ENCODE data around the gene SNX10.

SNX10 gene

GRCh38 chr7:26291251-26291650 lies 411 bp upstream of the SNX10 start:
- Histone ChIP-seq H2AFZ (ENCODE audit: insufficient read depth, low read length, poor library complexity) (peak overlapping the region; percentile 89), H2AK5ac (ENCODE audit: low read length) (no peak overlapping the region), H4K12ac (ENCODE audit: low read depth, low read length) (no peak overlapping the region), H3K4me2 (ENCODE audit: low read length) (peak overlapping the region; percentile 88), H3K36me3 (ENCODE audit: control insufficient read depth in 1 of 2, insufficient read depth in 2 of 2, low read length in 2 of 2) (no peaks in the 10 kb centered on the region), H3K4me1 (ENCODE audit: control insufficient read depth in 1 of 2, insufficient read depth in 2 of 2, low read length in 2 of 2) (peaks cover 0 to 6% of the 10 kb centered on the region in 2 experiments), H3K9ac (ENCODE audit: low read length) (no peak overlapping the region), H3K9me3 (ENCODE audit: insufficient read depth, low read depth, low read length) (no peaks in the 10 kb centered on the region), H3K14ac (ENCODE audit: low read length) (no peak overlapping the region), H3K27ac (ENCODE audit: low read depth, low read length) (no peak overlapping the region), H3K4me3 (ENCODE audit: low read depth, low read length) (peak overlapping the region; percentile 70), H2BK5ac (ENCODE audit: low read depth, low read length, poor library complexity) (no peak overlapping the region), H4K8ac (ENCODE audit: low read depth, low read length) (peak overlapping the region; percentile 7), H3K27me3 (ENCODE audit: insufficient read depth, low read length) (no peaks in the 10 kb centered on the region), H3K18ac (ENCODE audit: low read length) (no peak overlapping the region), H2BK120ac (ENCODE audit: insufficient read depth, low read length, poor library complexity) (no peak overlapping the region), H3K23ac (ENCODE audit: low read length) (no peak overlapping the region), H2BK12ac (ENCODE audit: low read length) (no peak overlapping the region), H3K79me1 (ENCODE audit: low read length) (peaks cover 4% of the 10 kb centered on the region), H3K4ac (ENCODE audit: low read depth, low read length) (no peak overlapping the region), H4K91ac (ENCODE audit: low read depth, low read length) (no peak overlapping the region), H3K79me2 (ENCODE audit: control insufficient read depth, insufficient read depth, low read length, poor library complexity) (peaks cover 3% of the 10 kb centered on the region)
- WGBS (ENCODE audit: extremely low coverage, insufficient coverage, insufficient read length) = no CpG with 5 or more reads among the region's 4 CpGs
- no peak for DNase-seq

GRCh38 chr7:26292768-26293560 lies 1.3 kb downstream of the SNX10 start:
- WGBS (ENCODE audit: extremely low coverage, insufficient coverage, insufficient read length) = no CpG with 5 or more reads among the region's 11 CpGs

GRCh38 chr7:26293569-26294308 lies 2.1 kb downstream of the SNX10 start:
- H2AFZ ChIP-seq (ENCODE audit: insufficient read depth, low read length, poor library complexity) = no peak overlapping the region
- no peak overlapping the region for H3K18ac ChIP-seq (ENCODE audit: low read length)
- no peak overlapping the region for H3K4me3 ChIP-seq (ENCODE audit: low read depth, low read length)
- no peak overlapping the region for H3K14ac ChIP-seq (ENCODE audit: low read length)
- no peak overlapping the region for H4K12ac ChIP-seq (ENCODE audit: low read depth, low read length)
- H4K8ac ChIP-seq (ENCODE audit: low read depth, low read length) = no peak overlapping the region
- H3K9ac ChIP-seq (ENCODE audit: low read length) = no peak overlapping the region
- H2BK120ac ChIP-seq (ENCODE audit: insufficient read depth, low read length, poor library complexity) = no peak overlapping the region
- no peak overlapping the region for H3K4ac ChIP-seq (ENCODE audit: low read depth, low read length)
- no peaks in the 10 kb centered on the region for H3K9me3 ChIP-seq (ENCODE audit: insufficient read depth, low read depth, low read length)
- H3K36me3 ChIP-seq (ENCODE audit: control insufficient read depth in 1 of 2, insufficient read depth in 2 of 2, low read length in 2 of 2) = no peaks in the 10 kb centered on the region
- no peaks in the 10 kb centered on the region for H3K27me3 ChIP-seq (ENCODE audit: insufficient read depth, low read length)
- no peak overlapping the region for H3K23ac ChIP-seq (ENCODE audit: low read length)
- H3K27ac ChIP-seq (ENCODE audit: low read depth, low read length) = no peak overlapping the region
- peak in 1 of 2 donors; percentile 39 for DNase-seq
- peaks cover 0 to 6% of the 10 kb centered on the region in 2 experiments for H3K4me1 ChIP-seq (ENCODE audit: control insufficient read depth in 1 of 2, insufficient read depth in 2 of 2, low read length in 2 of 2)
- H3K79me1 ChIP-seq (ENCODE audit: low read length) = peaks cover 4% of the 10 kb centered on the region
- no CpG with 5 or more reads among the region's 6 CpGs for WGBS (ENCODE audit: extremely low coverage, insufficient coverage, insufficient read length)
- no peak overlapping the region for H2BK12ac ChIP-seq (ENCODE audit: low read length)
- peaks cover 3% of the 10 kb centered on the region for H3K79me2 ChIP-seq (ENCODE audit: control insufficient read depth, insufficient read depth, low read length, poor library complexity)
- H2BK5ac ChIP-seq (ENCODE audit: low read depth, low read length, poor library complexity) = no peak overlapping the region
- H4K91ac ChIP-seq (ENCODE audit: low read depth, low read length) = no peak overlapping the region
- no peak overlapping the region for H2AK5ac ChIP-seq (ENCODE audit: low read length)
- H3K4me2 ChIP-seq (ENCODE audit: low read length) = no peak overlapping the region

More at GRCh38 chr7:26292768-26293560, 1.3 kb downstream of the SNX10 start:
- Histone ChIP-seq H2BK12ac (ENCODE audit: low read length) (no peak overlapping the region), H3K14ac (ENCODE audit: low read length) (no peak overlapping the region), H3K79me1 (ENCODE audit: low read length) (peaks cover 4% of the 10 kb centered on the region), H4K12ac (ENCODE audit: low read depth, low read length) (no peak overlapping the region), H3K4me3 (ENCODE audit: low read depth, low read length) (no peak overlapping the region), H3K79me2 (ENCODE audit: control insufficient read depth, insufficient read depth, low read length, poor library complexity) (peaks cover 3% of the 10 kb centered on the region), H2AFZ (ENCODE audit: insufficient read depth, low read length, poor library complexity) (peak overlapping the region; percentile 6), H3K9ac (ENCODE audit: low read length) (no peak overlapping the region), H3K27me3 (ENCODE audit: insufficient read depth, low read length) (no peaks in the 10 kb centered on the region), H3K9me3 (ENCODE audit: insufficient read depth, low read depth, low read length) (no peaks in the 10 kb centered on the region), H3K23ac (ENCODE audit: low read length) (no peak overlapping the region), H3K36me3 (ENCODE audit: control insufficient read depth in 1 of 2, insufficient read depth in 2 of 2, low read length in 2 of 2) (no peaks in the 10 kb centered on the region), H2BK5ac (ENCODE audit: low read depth, low read length, poor library complexity) (no peak overlapping the region), H3K4me1 (ENCODE audit: control insufficient read depth in 1 of 2, insufficient read depth in 2 of 2, low read length in 2 of 2) (peaks cover 0 to 6% of the 10 kb centered on the region in 2 experiments), H4K8ac (ENCODE audit: low read depth, low read length) (peak overlapping the region; percentile 43), H4K91ac (ENCODE audit: low read depth, low read length) (no peak overlapping the region), H3K18ac (ENCODE audit: low read length) (no peak overlapping the region), H3K27ac (ENCODE audit: low read depth, low read length) (no peak overlapping the region), H3K4me2 (ENCODE audit: low read length) (peak overlapping the region; percentile 88), H3K4ac (ENCODE audit: low read depth, low read length) (no peak overlapping the region), H2AK5ac (ENCODE audit: low read length) (no peak overlapping the region), H2BK120ac (ENCODE audit: insufficient read depth, low read length, poor library complexity) (no peak overlapping the region)
- peak in 1 of 2 donors; percentile 48 for DNase-seq

- DNase-seq = no peak
These were observed 3.4 kb downstream of the SNX10 start for GRCh38 chr7:26295015-26295414.

More at GRCh38 chr7:26295015-26295414, 3.4 kb downstream of the SNX10 start:
- Histone ChIP-seq H3K9me3 (ENCODE audit: insufficient read depth, low read depth, low read length) (no peaks in the 10 kb centered on the region), H4K8ac (ENCODE audit: low read depth, low read length) (no peak overlapping the region), H3K27me3 (ENCODE audit: insufficient read depth, low read length) (no peaks in the 10 kb centered on the region), H3K4ac (ENCODE audit: low read depth, low read length) (no peak overlapping the region), H4K91ac (ENCODE audit: low read depth, low read length) (no peak overlapping the region), H3K4me3 (ENCODE audit: low read depth, low read length) (no peak overlapping the region), H3K18ac (ENCODE audit: low read length) (no peak overlapping the region), H3K23ac (ENCODE audit: low read length) (no peak overlapping the region), H3K14ac (ENCODE audit: low read length) (no peak overlapping the region), H4K12ac (ENCODE audit: low read depth, low read length) (no peak overlapping the region), H3K79me1 (ENCODE audit: low read length) (peaks cover 4% of the 10 kb centered on the region), H3K79me2 (ENCODE audit: control insufficient read depth, insufficient read depth, low read length, poor library complexity) (peaks cover 3% of the 10 kb centered on the region), H2AFZ (ENCODE audit: insufficient read depth, low read length, poor library complexity) (no peak overlapping the region), H3K27ac (ENCODE audit: low read depth, low read length) (no peak overlapping the region), H2BK120ac (ENCODE audit: insufficient read depth, low read length, poor library complexity) (no peak overlapping the region), H2BK12ac (ENCODE audit: low read length) (no peak overlapping the region), H3K36me3 (ENCODE audit: control insufficient read depth in 1 of 2, insufficient read depth in 2 of 2, low read length in 2 of 2) (no peaks in the 10 kb centered on the region), H2BK5ac (ENCODE audit: low read depth, low read length, poor library complexity) (no peak overlapping the region), H3K9ac (ENCODE audit: low read length) (no peak overlapping the region), H3K4me2 (ENCODE audit: low read length) (no peak overlapping the region), H2AK5ac (ENCODE audit: low read length) (no peak overlapping the region), H3K4me1 (ENCODE audit: control insufficient read depth in 1 of 2, insufficient read depth in 2 of 2, low read length in 2 of 2) (peaks cover 0 to 6% of the 10 kb centered on the region in 2 experiments)

All from trophoblast cell (in vitro differentiated cells and primary cell).